GM21576 (cell line): ENCODE results near the gene NFKBIZ.

Source experiments
- ATAC-seq: cut with Tn5 transposase; IDR thresholded peaks from one replicate; pipeline ENCODE4 v1.9.1; 2021; ENCODE audit warnings: mild to moderate bottlenecking, moderate library complexity; ENCODE audit not compliant: unreplicated experiment

NFKBIZ gene

DNA sequence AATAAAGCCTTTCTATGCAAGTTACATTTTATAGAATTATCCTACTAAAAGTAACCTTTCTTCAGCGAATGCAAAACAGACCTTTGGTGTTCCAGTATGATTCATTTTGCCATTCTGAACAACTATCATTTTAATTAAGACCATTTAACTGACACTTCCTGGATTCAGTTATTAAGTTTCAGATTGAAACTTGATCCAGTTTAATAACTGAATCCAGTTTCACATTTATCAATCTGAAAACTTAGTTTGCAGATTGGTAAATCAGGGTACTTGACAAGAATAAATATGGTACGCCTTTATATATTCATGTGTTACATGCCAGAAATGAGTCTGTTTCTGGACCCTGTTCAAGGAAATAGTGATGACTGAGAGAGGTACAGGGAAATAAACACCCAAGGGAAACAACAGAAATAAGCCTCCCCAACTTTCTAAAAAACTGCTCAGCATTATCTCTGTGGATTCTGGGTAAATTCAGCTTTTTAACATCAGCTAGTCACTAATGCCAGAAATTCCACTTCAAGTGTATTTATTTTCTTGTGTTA is 23.3 kb upstream of the NFKBIZ start:
- no peak for ATAC-seq

DNA sequence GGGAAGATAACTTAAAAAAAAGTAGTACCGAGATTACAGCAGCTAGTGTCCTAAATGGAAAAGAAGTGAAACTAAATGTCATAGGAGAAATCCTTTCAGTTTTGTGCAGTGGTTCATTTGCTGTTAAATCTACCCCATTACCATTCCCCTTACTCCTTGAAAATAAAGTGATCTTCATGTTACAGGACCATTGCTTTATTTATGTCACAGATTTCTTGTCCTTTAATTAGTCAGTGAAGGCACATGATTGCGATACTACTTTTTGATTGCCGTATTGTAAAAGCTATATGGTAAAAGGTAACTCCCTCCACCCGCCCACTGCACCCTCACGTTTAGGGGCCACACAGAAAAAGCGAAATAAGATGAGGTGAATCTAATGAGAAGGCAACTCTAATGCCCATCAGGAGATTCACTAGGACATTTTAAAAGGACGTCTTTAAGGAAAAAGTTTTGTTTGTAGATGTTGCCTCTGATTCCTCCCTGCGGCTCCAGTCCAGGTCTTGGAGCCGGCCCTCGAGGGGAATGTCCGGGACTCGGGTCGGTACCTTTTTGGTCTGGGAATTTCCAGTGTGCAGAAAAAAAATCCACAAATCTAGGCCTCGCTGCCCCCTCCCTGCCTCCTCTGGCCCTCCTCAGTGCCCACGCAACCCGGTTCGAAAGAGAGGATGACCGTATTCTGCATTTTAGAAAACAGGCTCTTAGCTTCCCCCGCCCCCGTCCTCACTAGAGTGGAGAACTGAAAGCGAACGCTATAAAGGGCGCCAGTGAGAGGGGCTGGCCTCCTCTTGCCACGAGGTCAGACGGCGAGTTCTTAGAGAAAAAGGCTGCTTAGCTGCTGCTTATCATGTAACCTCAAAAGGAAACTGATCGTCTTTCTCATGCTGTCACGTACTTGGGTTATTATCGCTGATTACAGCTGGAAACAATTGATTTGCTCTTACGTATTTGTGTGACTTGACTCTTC is 21.8 kb upstream of the NFKBIZ start:
- ATAC-seq = peak; percentile 84

DNA sequence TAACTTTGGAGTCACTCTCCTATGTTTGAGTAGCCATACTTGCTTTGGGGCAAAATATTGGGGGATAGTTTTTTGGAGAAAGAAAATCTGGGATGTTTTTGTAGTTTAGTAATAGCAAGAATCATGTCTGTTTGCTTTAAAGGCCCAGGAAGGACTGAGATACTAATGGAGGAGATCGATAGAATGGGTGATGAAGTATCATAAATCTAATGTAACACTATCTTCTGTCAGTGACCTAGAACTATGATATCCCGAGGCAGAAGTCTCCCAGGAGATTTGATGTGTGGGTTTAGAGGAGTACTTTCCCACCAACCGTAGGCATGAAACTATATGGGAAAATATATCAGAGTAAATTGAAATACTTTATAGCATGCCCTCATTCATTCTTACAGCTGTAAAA is 21.0 kb upstream of the NFKBIZ start:
- no peak for ATAC-seq

DNA sequence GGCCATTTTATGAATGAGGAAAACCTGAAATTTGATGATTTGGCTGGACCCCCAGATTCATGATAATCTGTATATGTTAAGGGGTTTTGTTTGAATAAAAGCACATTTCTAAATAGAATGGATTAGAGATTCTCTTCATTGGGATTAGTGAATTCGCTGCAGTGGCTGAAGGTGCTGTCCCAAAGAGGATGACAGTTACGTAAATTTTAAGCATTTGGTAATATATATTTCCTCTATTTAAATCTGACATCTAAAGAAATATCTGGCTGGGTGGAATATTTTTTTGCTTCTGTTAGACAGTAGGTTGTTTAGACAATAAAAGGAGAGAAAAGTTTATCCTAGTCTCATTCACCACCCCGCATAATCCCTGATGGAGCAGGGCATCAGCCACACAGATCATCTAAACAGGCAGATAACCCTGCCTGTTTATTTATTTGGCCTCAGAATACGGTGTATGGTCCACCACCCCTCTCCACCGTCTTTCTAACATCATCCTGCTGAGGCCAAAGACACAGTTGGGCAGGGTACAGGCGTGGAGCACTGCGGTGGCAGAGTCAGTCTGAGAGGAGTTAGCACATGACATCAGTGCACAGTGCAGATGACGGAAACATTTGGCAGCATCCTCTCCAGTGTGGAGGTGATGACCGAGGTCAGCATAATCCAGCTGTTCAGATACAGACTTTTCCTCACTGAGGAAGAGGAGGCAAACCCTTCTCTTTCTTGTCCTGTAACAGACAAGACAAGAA is 20.4 kb upstream of the NFKBIZ start:
- peak; percentile 48 for ATAC-seq

DNA sequence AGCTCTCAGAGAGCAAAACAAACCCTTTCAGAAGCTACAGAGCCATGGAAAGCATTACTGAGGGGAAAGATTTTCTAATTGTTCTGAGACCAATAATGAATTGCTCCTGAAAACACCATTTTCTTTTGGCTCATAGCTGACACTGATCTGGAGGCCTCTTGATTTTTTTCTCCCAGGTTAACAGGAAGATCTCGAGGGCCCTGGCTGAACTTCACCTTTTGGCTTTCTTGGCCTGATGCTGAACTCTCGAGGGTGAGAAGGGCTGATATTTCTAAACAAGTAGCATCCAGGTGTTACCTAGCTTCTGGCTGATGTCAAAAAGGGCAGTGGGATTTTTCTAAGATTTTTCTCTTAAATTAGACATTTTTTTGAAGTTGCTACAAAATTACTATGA is 19.9 kb upstream of the NFKBIZ start:
- no peak for ATAC-seq

DNA sequence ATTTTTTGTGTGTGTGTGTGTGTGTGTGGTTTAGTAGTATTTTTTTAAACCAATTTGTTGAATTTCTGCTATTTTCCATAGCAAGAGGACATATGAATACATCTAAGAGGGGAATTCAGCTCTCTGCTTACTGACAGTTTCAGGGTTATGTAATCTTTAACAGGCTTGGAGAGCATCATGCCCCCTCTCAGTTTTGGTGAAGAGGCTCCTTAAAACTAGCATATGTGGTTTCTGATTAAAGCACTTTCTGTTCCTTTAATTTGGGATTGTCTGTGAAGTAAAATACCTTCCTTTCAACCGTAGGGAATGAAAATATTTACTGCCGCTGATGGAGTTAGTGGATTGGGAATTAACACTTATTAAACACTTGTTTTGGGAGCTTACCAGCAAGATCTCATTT is 19.4 kb upstream of the NFKBIZ start:
- ATAC-seq = no peak

DNA sequence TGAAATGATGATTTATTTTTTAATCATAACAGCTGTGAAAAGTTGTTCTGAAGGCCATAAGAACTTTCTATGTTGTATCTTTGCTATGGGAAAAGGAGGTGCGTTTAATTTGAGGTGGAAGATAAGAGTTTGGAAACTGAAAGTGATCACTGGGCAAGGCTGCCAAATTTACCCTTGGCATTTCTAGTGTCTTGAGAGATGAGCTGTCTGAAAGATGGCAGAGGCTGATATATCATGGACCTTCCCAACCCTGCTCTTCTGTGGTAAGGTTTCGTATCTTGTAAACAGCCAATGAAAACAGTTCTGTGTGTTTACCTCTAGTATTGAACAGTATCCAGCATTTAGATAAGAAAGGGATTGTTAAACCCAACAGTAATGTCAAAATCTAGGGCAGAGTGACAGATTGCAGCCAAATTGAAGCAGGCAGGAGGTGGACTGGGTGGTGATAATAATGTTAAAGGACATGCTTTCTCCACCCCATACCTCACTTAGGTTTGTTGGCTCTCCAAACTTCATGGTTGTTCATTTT is 15.8 kb upstream of the NFKBIZ start:
- no peak for ATAC-seq

DNA sequence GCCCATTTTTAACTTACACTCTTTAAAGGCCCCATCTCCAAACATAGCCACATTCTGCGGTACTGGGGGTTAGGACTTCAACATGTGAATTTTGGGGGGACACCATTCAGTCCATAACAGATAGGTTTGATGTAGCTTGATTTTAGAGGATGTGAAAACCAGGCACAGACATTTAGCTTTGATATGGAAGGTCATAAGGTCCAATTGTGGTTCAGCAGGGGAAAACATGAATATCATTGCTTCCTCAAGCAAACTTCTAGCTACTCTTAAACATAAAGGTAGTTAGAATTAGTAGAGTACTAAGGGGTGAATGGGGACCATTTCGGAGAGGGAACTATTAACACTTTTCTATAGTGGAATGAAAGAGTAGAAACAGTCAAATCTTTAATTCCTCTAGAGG is 13.6 kb upstream of the NFKBIZ start:
- no peak for ATAC-seq

DNA sequence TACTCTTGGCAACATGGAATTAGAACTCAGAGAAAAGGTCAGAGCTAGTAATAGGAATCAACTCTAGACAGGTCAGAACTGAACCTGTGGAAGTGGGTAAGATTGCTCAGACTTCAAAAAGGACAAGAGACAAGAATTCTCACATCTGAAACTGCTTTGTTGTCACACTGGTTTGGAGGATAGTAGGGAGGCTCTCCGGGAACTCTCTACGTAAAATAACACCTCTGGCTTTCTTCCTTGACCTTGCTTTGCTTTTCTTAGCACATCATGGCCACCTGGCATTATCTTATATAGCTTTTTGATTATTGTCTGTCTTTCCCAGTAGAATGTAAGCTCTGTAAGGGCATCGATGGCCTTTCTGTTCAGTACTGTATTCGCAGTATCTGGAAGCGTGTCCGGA is 13.2 kb upstream of the NFKBIZ start:
- ATAC-seq = no peak

DNA sequence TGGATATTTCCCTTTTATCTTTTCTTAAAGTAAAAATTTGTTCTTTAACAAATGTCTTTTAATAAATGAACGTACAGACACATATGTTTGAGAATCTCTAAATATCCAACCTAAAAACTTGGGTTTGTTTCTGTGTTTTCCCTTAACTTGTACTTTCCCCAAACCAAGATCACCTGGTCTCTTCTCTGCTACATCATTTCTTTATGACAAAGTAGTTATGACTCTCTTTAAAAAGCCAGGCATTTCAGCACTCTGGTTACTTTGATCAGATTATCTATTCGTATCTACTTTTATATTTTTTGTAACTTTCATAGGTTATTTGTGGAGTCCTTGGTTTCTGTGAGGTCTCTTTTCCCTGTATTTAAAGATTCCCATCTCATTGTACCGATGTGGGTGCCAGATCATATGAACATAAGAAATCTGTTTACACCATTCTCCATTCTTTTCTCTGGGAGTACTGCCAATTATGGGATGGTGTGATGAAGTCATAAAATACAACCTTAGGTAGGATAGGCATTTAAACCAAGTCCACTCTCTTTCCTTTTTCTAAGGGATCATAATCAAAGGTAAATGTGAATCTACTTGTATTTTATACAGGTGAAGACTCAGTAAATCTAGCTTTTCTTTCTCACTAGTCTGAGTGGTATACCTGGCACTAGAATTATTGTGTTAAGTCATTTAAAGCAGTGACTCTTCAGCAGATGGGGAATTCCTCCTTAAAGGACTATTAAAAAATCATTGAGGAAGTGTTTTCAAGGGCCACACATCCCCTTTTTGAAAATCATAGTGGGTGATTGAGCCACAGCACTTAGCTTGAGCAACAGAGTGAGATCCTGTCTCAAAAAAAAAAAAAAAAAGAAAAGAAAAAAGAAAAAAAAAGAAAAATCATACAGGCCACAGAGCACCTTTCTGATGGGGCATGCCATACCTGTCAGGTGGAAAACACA is 12.4 kb upstream of the NFKBIZ start:
- ATAC-seq = peak; percentile 41

DNA sequence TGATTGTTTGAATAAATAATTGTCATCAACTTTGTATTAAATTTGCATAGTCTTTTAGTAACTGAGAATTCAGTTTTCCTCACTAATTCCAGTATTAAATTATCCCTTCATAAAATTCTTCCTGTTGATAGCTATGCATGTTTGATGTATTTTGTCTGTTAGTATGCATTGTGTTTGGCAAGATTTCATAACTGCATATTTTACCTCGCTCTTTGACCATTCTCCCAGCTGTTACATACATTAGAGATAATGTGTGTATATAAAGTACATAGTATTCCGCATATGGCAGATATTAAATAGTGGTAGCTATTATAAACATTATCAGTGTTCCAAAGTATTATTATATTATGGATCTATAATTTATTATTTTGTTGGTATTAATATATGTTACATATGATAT is 10.6 kb upstream of the NFKBIZ start:
- ATAC-seq = no peak

DNA sequence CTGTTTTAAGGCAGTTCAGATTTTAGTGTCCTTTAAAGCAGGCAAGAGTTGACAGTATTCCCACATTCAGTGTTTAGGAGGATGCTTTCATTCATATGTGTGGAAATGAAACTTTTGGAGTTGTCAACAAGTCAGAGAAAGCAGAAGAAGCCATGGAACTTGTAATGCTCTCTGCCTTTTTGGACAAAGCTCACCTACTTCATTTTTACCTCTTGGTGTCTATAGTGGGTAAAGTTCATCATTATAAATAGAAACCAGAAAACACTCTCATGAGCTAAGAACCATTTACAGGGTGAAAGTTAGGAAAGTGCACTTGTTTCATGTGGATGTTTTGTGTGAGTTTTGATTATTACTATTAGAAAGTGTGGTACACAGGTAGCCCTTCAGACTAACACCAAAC is 9.2 kb upstream of the NFKBIZ start:
- no peak for ATAC-seq

DNA sequence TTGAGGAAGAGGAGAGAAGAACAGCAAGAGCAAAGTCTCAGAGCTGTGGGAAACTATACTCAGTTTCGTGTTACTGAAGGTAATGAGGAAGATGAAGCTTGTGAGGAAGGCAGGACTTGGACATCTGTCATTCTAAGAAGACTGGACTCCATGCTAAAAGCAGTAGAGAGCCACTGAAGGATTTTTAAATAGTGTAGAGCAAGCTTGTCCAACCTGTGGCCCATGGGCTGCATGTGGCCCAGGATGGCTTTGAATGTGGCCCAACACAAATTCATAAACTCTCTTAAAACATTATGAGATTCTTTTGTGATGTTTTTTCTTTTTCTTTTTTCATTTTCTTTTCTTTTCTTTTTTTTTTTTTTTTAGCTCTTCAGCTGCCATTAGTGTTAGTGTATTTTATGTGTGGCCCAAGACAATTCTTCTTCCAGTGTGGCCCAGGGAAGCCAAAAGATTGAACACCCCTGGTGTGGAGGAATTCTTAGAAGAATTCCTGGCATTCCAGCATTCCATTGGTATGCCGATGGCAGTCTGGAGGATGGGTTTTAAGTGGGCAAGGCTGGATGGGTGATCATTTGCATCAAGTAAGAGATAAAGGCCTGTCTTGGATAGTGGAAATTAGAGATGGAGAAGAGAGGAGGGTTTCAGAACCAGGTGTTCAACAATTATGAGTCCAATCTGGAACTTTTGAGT is 6.9 kb upstream of the NFKBIZ start:
- no peak for ATAC-seq

DNA sequence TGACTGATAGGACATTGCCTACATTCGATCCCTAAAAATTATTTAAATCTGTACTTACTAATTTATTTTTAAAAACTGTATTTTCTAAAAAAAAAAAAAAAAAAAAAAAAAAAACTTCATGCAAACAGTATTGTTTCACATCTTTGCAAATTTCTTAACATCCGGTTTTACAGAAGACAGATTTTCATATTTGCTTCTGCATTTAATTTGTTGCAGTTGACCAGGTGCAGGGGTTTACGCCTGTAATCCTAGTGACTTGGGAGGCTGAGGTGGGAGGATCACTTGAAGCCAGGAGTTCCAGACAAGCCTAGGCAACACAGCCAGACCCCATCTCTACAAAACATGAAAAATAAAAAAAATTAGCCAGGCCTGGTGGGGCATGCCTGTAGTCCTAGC is 6.4 kb upstream of the NFKBIZ start:
- no peak for ATAC-seq

DNA sequence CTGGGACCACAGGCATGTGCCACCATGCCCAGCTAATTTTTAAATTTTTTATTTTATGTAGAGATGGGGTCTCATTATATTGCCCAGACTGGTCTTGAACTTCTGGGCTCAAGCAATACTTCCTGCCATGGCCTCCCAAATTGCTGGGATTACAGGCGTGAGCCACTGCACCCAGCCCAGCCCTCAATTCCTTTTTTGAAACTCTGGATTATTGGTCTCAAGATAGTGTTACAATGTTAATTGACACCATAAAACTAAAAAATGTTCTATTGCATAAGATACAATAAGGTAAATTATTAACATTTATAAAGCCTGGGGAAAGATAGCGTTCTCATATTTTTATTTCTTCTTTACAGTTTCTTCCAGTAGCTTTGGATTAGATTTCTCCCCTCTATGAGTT is 3.9 kb upstream of the NFKBIZ start:
- ATAC-seq = no peak

DNA sequence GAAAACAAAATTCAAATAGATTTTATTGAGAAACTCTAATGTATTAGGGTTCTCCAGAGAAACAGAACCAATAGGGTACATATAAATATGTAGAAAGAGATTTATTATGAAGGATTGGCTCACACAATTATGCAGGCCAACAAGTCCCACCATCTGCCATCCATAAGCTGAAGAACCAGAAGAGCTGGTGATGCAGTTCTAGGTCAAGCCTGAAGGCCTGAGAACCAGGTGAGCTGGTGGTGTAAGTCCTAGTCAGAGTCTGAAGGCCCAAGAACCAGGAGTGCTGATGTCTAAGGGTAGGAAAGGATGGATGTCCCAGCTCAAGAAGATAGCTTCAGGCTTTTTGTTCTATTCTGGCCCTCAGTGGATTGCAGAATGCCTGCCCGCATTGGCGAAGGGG is 2.6 kb upstream of the NFKBIZ start:
- ATAC-seq = no peak

DNA sequence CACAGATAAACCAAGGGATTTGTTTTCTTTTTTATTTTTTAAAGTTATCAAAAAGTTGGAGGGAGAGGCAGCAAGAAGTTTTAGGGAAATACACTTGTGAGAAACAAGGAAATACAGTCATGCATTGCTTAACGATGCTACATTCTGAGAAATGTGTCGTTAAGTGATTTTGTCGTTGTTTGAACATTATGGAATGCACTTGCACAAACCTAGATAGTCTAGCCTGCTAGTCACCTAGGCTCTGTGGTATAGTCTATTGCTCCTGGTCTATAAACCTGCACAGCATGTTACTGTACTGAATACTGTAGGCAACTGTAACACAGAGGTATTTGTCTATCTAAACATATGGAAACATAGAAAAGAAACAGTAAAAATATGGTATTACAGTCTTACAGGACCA is 2.0 kb upstream of the NFKBIZ start:
- ATAC-seq = no peak

DNA sequence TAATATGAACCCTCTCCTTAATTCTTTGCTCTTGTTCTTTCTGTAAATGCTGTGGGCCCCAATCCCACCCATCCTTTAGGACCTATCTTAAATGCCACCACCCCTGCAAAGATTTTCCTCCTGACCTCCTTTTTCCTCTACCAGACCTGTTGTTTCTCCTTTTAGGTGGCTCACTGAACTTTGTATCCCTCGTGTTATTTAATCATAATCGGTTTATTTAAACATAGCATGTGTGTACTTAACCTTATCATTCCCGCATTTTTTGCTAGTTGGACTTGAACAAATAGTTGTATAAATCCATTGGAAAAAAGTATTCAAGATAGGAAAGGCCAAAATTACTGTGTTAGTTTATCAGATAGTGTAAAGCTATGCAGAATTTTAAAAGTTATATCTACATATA is 988 bp upstream of the NFKBIZ start:
- ATAC-seq = no peak

DNA sequence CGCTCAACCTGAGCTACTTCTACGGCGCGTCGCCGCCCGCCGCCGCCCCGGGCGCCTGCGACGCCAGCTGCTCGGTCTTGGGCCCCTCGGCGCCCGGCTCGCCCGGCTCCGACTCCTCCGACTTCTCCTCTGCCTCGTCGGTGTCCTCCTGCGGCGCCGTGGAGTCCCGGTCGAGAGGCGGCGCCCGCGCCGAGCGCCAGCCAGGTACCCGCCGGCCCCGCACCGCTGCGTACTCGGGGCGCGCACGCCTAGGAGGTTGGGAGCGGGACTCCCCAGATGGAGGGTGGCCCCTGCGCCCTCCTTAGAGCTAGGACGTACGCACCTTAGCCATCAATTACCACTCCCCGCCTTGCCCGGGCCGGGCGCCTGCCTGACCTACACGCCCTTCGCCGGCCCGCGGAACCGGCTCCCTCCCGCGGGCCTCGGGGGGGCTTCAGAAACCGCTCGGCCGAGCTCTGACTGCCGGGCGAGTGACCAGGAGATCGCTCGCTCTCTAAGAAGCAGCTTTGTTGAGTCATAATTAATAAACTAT is 466 bp downstream of the NFKBIZ start:
- ATAC-seq = peak; percentile 29
